ENCODE measurements around the gene SLC22A7.

DNA sequence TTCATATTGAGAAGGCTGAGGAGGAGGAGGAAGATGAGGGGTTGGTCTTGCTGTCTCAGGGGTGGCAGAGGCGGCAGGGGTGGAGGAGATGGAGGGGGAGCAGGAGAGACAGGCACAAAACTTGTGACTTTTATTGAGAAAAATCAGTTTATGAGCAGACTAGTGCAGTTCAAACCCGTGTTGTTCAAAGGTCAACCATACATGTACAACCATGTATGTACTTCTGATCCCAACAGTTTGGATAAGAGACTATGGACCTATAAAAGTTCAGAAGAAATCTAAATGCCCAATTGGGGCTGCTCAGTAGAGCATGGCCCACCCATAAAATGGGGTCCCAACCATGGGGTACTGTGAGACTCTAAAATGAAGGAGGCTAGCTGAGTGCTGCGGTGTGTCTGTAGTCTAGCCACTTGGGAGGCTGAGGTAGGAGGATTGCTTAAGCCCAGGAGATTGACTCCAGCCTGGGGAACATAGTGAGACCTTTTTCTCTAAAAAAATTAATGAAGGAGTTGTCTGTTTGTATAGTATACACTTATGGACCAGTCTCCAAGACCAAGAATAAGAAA is 7.6 kb upstream of the SLC22A7 start:
- TF ChIP-seq EP300 (IDR thresholded peaks at IDR 0.05): no peak
- TF ChIP-seq, protein P1, sequence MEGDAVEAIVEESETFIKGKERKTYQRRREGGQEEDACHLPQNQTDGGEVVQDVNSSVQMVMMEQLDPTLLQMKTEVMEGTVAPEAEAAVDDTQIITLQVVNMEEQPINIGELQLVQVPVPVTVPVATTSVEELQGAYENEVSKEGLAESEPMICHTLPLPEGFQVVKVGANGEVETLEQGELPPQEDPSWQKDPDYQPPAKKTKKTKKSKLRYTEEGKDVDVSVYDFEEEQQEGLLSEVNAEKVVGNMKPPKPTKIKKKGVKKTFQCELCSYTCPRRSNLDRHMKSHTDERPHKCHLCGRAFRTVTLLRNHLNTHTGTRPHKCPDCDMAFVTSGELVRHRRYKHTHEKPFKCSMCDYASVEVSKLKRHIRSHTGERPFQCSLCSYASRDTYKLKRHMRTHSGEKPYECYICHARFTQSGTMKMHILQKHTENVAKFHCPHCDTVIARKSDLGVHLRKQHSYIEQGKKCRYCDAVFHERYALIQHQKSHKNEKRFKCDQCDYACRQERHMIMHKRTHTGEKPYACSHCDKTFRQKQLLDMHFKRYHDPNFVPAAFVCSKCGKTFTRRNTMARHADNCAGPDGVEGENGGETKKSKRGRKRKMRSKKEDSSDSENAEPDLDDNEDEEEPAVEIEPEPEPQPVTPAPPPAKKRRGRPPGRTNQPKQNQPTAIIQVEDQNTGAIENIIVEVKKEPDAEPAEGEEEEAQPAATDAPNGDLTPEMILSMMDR (IDR thresholded peaks at IDR 0.05): no peak
- TF ChIP-seq POLR2A (IDR thresholded peaks at IDR 0.05): no peak
